Calu3 (cell line): ENCODE data around the gene RECK. TPM values are rescaled to one million over a fixed set of nuclear protein-coding genes. Genes with fewer than 3 reads are reported as not detected.

ENCODE experiments used
- BruUV-seq: library from RNA; stranded (reverse); fragments of 400-500 nt; replicated peaks from 2 replicates; lab custom pipeline; 2021; lab: Mats Ljungman, UMichigan
- CTCF ChIA-PET: fragments of 300-600 bp; sonication (Branson Sonifier 250); formaldehyde crosslinking; loops from one replicate; lab custom pipeline; 2022; ENCODE audit warnings: antibody characterized with exemption; lab: Charles Lee
- DNase-seq: peaks from one replicate; pipeline ENCODE4 v3.0.0; 2022
- H3K27ac Mint-ChIP-seq: one replicate; pipeline ENCODE4 v1.8.0; 2022; ENCODE audit warnings: mixed read lengths; ENCODE audit not compliant: unreplicated experiment
- H3K27me3 Mint-ChIP-seq: one replicate; pipeline ENCODE4 v1.8.0; 2022; ENCODE audit warnings: mixed read lengths; ENCODE audit not compliant: unreplicated experiment
- H3K36me3 Mint-ChIP-seq: one replicate; pipeline ENCODE4 v1.8.0; 2022; ENCODE audit warnings: mild to moderate bottlenecking, moderate library complexity, mixed read lengths; ENCODE audit not compliant: insufficient read depth, unreplicated experiment
- H3K4me1 Mint-ChIP-seq: one replicate; pipeline ENCODE4 v1.8.0; 2022; ENCODE audit warnings: mild to moderate bottlenecking, low read depth, mixed read lengths; ENCODE audit not compliant: unreplicated experiment
- H3K4me3 Mint-ChIP-seq: one replicate; pipeline ENCODE4 v1.8.0; 2022; ENCODE audit warnings: mild to moderate bottlenecking, low read depth, moderate library complexity, mixed read lengths; ENCODE audit not compliant: unreplicated experiment
- H3K9me3 Mint-ChIP-seq: one replicate; pipeline ENCODE4 v1.8.0; 2022; ENCODE audit warnings: low read depth, mixed read lengths; ENCODE audit not compliant: unreplicated experiment
- CTCF ChIP-seq: fragments of 200-600 bp; IDR thresholded peaks from one replicate; pipeline ENCODE4 v1.8.0; 2022; ENCODE audit warnings: antibody characterized with exemption; ENCODE audit not compliant: unreplicated experiment
- intact Hi-C: fragments of 100-400 bp; cut with micrococcal nuclease; formaldehyde crosslinking; loops from one replicate; pipeline ENCODE4 v1.10.0; 2022; ENCODE audit not compliant: unreplicated experiment
- total RNA-seq: library from RNA; stranded (reverse); gene quantifications from 2 replicates; pipeline ENCODE4 v1.2.3, GENCODE V29; 2022

The RECK gene
- total RNA-seq, 1 experiment from 2014 or later: 1.1 TPM

GRCh38 chr9:36152741-36153438, 116.2 kb downstream of the RECK start:
- intact Hi-C loops: no loop called here
- no peak for TF ChIP-seq CTCF
- CTCF ChIA-PET: no interaction called here

GRCh38 chr9:36153746-36154145, 117.0 kb downstream of the RECK start:
- Mint-ChIP-seq H3K4me1 (peaks cover 8% of the 10 kb centered on the region), H3K9me3 (no peaks in the 10 kb centered on the region), H3K27ac (no peak overlapping the region), H3K27me3 (no peaks in the 10 kb centered on the region), H3K4me3 (no peak overlapping the region), H3K36me3 (no peaks in the 10 kb centered on the region)
- intact Hi-C loops: no loop called here
- DNase-seq: no peak
- no TSS peak for BruUV-seq
- TF ChIP-seq CTCF: no peak
- CTCF ChIA-PET: no interaction called here

More at GRCh38 chr9:36152741-36153438, 116.2 kb downstream of the RECK start:
- Mint-ChIP-seq H3K27me3 (no peaks in the 10 kb centered on the region), H3K27ac (no peak overlapping the region), H3K4me1 (peaks cover 8% of the 10 kb centered on the region), H3K36me3 (no peaks in the 10 kb centered on the region), H3K4me3 (no peak overlapping the region), H3K9me3 (no peaks in the 10 kb centered on the region)
- no TSS peak for BruUV-seq
- DNase-seq: no peak

- no peak for DNase-seq
- Mint-ChIP-seq H3K36me3 (no peaks in the 10 kb centered on the region), H3K4me3 (no peak overlapping the region), H3K27ac (no peak overlapping the region), H3K9me3 (no peaks in the 10 kb centered on the region), H3K4me1 (peaks cover 8% of the 10 kb centered on the region), H3K27me3 (no peaks in the 10 kb centered on the region)
- intact Hi-C loops: no loop called here
- CTCF ChIA-PET: no interaction called here
- no TSS peak for BruUV-seq
- TF ChIP-seq CTCF: no peak
Observed at GRCh38 chr9:36154331-36154952, 117.7 kb downstream of the RECK start.

- Mint-ChIP-seq H3K27ac (no peak overlapping the region), H3K4me3 (no peak overlapping the region), H3K27me3 (peaks cover 10% of the 10 kb centered on the region), H3K9me3 (no peaks in the 10 kb centered on the region), H3K4me1 (peaks cover 2% of the 10 kb centered on the region), H3K36me3 (no peaks in the 10 kb centered on the region)
- intact Hi-C loops: no loop called here
- DNase-seq: no peak
- no peak for TF ChIP-seq CTCF
- no TSS peak for BruUV-seq
- CTCF ChIA-PET: no interaction called here
Observed at GRCh38 chr9:36156116-36156515, 119.4 kb downstream of the RECK start.
